ENCODE results near the gene MLKL.

Gene MLKL

DNA sequence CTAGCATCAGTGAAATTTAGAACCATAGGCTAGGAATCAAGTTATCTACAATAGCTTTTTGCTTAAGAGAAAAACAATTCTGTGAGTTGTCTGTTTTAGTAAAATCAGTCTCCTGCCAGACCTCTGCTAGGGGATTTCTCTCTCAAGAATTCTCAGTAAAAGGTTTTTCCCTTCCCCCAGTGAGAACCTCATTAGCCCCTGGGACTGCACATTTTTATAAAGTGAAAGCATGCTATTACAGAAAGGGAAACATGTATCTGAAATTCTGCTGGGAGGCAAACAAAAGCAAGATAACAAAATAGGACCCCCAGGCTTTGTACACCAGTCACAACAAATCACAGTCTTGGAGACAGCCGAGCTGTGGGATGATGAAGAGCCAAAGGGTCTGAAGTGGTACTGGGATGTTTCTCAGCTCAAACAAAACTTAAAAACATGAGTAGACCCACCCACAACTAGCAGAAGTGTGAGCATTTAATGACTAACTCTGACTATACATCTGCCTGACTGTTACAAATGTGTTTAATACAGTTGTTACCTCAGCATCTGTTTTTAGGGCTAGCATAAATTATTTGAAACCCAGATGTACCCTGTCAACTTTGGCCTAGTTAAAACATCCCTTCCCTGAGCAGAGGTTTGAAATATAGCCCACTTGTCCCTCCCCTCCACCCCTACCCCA, 73.8 kb downstream of the MLKL start:
- Histone ChIP-seq H3F3A (ENCODE audit: insufficient read depth, low read length) (no peaks in the 10 kb centered on the region), H3K9me3 (ENCODE audit: low read length) (no peaks in the 10 kb centered on the region), H3K4me2 (ENCODE audit: low read length) (no peak overlapping the region), H3K36me3 (ENCODE audit: insufficient read depth, low read length) (peaks cover 99% of the 10 kb centered on the region), H3K4me3 (ENCODE audit: low read depth, low read length, poor library complexity, severe bottlenecking) (no peak overlapping the region), H3K27me3 (ENCODE audit: insufficient read depth, low read length) (no peaks in the 10 kb centered on the region), H3K79me2 (ENCODE audit: insufficient read depth, low read length) (no peaks in the 10 kb centered on the region), H3K9ac (ENCODE audit: low read length) (no peak overlapping the region), H4K20me1 (ENCODE audit: insufficient read depth, low read length) (no peaks in the 10 kb centered on the region), H3K27ac (ENCODE audit: low read depth, low read length, poor library complexity, severe bottlenecking) (no peak overlapping the region), H3K9me2 (ENCODE audit: low read depth, low read length) (no peaks in the 10 kb centered on the region), H3K4me1 (ENCODE audit: insufficient read depth, low read length, severe bottlenecking) (no peaks in the 10 kb centered on the region), H2AFZ (ENCODE audit: low read length) (no peak overlapping the region)
- TF ChIP-seq, protein P1, sequence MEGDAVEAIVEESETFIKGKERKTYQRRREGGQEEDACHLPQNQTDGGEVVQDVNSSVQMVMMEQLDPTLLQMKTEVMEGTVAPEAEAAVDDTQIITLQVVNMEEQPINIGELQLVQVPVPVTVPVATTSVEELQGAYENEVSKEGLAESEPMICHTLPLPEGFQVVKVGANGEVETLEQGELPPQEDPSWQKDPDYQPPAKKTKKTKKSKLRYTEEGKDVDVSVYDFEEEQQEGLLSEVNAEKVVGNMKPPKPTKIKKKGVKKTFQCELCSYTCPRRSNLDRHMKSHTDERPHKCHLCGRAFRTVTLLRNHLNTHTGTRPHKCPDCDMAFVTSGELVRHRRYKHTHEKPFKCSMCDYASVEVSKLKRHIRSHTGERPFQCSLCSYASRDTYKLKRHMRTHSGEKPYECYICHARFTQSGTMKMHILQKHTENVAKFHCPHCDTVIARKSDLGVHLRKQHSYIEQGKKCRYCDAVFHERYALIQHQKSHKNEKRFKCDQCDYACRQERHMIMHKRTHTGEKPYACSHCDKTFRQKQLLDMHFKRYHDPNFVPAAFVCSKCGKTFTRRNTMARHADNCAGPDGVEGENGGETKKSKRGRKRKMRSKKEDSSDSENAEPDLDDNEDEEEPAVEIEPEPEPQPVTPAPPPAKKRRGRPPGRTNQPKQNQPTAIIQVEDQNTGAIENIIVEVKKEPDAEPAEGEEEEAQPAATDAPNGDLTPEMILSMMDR (IDR thresholded peaks at IDR 0.05; ENCODE audit: low read length): no peak
- TF ChIP-seq EZH2 (IDR thresholded peaks at IDR 0.05; ENCODE audit: borderline replicate concordance, low read length): no peak

DNA sequence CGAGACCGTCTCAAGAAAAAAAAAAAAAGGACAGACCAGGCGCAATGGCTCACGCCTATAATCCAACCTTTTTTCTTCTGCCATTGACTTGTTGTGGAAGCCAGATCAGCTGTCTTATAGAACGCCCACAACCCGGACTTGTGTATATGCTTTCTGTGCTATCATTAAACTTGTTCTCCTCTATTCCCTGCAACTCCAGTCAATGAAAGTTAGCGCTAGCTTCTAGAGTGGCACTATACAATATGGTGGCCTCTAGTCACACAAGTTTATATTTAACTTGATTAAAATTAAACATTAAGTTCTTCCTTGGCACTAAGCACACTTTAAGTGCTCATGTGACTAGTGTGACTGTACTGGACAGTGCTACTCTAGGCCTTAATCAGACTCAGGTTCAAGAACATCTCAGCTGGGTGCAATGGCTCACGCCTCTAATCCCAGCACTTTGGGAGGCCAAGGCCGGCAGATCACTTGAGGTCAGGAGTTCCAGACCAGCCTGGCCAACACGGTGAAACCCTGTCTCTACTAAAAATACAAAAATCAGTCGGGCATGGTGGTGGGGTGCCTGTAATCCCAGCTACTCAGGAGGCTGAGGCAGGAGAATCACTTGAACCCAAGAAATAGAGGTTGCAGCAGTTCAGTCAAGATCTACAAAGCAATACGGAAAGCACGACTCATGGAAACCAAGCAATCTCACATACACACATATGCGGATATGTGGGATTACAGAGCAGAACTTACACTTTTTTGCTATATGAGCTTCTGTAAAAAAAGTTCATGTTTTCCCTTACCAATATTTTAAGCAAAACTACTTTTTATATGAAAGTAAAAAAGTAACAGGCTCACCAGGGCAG, 74.9 kb downstream of the MLKL start:
- Histone ChIP-seq H3K4me2 (ENCODE audit: low read length) (no peak overlapping the region), H3F3A (ENCODE audit: insufficient read depth, low read length) (no peaks in the 10 kb centered on the region), H3K27ac (ENCODE audit: low read depth, low read length, poor library complexity, severe bottlenecking) (no peak overlapping the region), H3K9ac (ENCODE audit: low read length) (no peak overlapping the region), H3K9me2 (ENCODE audit: low read depth, low read length) (no peaks in the 10 kb centered on the region), H4K20me1 (ENCODE audit: insufficient read depth, low read length) (no peaks in the 10 kb centered on the region), H3K4me1 (ENCODE audit: insufficient read depth, low read length, severe bottlenecking) (no peaks in the 10 kb centered on the region), H2AFZ (ENCODE audit: low read length) (no peak overlapping the region), H3K4me3 (ENCODE audit: low read depth, low read length, poor library complexity, severe bottlenecking) (no peak overlapping the region), H3K27me3 (ENCODE audit: insufficient read depth, low read length) (no peaks in the 10 kb centered on the region), H3K79me2 (ENCODE audit: insufficient read depth, low read length) (no peaks in the 10 kb centered on the region), H3K36me3 (ENCODE audit: insufficient read depth, low read length) (peaks cover 98% of the 10 kb centered on the region), H3K9me3 (ENCODE audit: low read length) (no peaks in the 10 kb centered on the region)
- TF ChIP-seq, protein P1 (IDR thresholded peaks at IDR 0.05; ENCODE audit: low read length): no peak
- TF ChIP-seq EZH2 (IDR thresholded peaks at IDR 0.05; ENCODE audit: borderline replicate concordance, low read length): no peak

- TF ChIP-seq EZH2 (IDR thresholded peaks at IDR 0.05; ENCODE audit: borderline replicate concordance, low read length): no peak
- TF ChIP-seq, protein P1 (IDR thresholded peaks at IDR 0.05; ENCODE audit: low read length): no peak
- H2AFZ ChIP-seq (ENCODE audit: low read length): no peak overlapping the region
- no peaks in the 10 kb centered on the region for H4K20me1 ChIP-seq (ENCODE audit: insufficient read depth, low read length)
- H3K36me3 ChIP-seq (ENCODE audit: insufficient read depth, low read length): peaks cover 93% of the 10 kb centered on the region
- H3K27ac ChIP-seq (ENCODE audit: low read depth, low read length, poor library complexity, severe bottlenecking): no peak overlapping the region
- H3K9ac ChIP-seq (ENCODE audit: low read length): no peak overlapping the region
- H3F3A ChIP-seq (ENCODE audit: insufficient read depth, low read length): no peaks in the 10 kb centered on the region
- no peaks in the 10 kb centered on the region for H3K9me2 ChIP-seq (ENCODE audit: low read depth, low read length)
- H3K4me2 ChIP-seq (ENCODE audit: low read length): no peak overlapping the region
- H3K4me3 ChIP-seq (ENCODE audit: low read depth, low read length, poor library complexity, severe bottlenecking): no peak overlapping the region
- H3K9me3 ChIP-seq (ENCODE audit: low read length): no peaks in the 10 kb centered on the region
- no peaks in the 10 kb centered on the region for H3K4me1 ChIP-seq (ENCODE audit: insufficient read depth, low read length, severe bottlenecking)
- no peaks in the 10 kb centered on the region for H3K79me2 ChIP-seq (ENCODE audit: insufficient read depth, low read length)
- no peaks in the 10 kb centered on the region for H3K27me3 ChIP-seq (ENCODE audit: insufficient read depth, low read length)
These were observed 76.8 kb downstream of the MLKL start for GRCh38 chr16:74623839-74624235.

All from OCI-LY1 (cell line).